Left colon (tissue), 2 donors: Measurements from ENCODE around the gene TESMIN. TPM values are rescaled to one million over a fixed set of nuclear protein-coding genes. Genes with fewer than 3 reads are reported as not detected.
A peak's percentile ranks its signal among the peaks of the same experiment; 100 is the strongest.

Source experiments
- ATAC-seq: fragments of 200-7000 bp; cut with Tn5 transposase; one replicate; pipeline ENCODE4 v1.9.1; 2020; ENCODE audit warnings: mild to moderate bottlenecking, moderate library complexity
- DNase-seq, 2 donors: peaks; one replicate each; pipeline ENCODE4 v3.0.0-alpha.2; 2020
- intact Hi-C, 2 donors: fragments of 100-400 bp; cut with DNase I in 1 of 2; cut with micrococcal nuclease in 1 of 2; formaldehyde crosslinking; loops; one replicate each; pipeline versions ENCODE4 v1.11.2 to v1.14.0; 2022; cut with DNase I, micrococcal nuclease
- long read RNA-seq: library from polyadenylated mRNA; unstranded; transcript quantifications from one replicate; pipeline ENCODE4 v2.0.0, GENCODE V29; 2021
- total RNA-seq, 2 donors: library from RNA; stranded (reverse); fragmentation: NEBNext Ultra II Directional; extraction: Animal tissue kit (Norgen Biotek cat#: 25700); gene quantifications; one replicate each; pipeline ENCODE4 v1.2.1, GENCODE V29; 2021
- donor health status: DM: no; HTN: no; CAD: no.
- donor health status: DM: yes; HTN: yes; CAD: no.

The TESMIN gene
- total RNA-seq: 10 to 100 TPM; 11.0 to 12.9 TPM
- long read RNA-seq, partial matches to known transcripts: 5 of 12 reads
- long read RNA-seq, other reads (novel, unspliced or antisense): 6 of 12 reads

GRCh38 chr11:68751331-68751856 is at the start of gene TESMIN:
TSS of gene TESMIN (minus strand) at chr11:68751520. CDS start at chr11:68750660, 860 bp downstream.
- intact Hi-C loops: no loop called here
- ATAC-seq: peak; percentile 97
- DNase-seq: peak; percentile 91 to 98

GRCh38 chr11:68798221-68798813 is 47.0 kb upstream of the TESMIN start:
- intact Hi-C loops: no loop called here
- DNase-seq: peak in 1 of 2 donors; percentile 53

GRCh38 chr11:68796801-68797200 is 45.5 kb upstream of the TESMIN start:
- DNase-seq (no peak), ATAC-seq (no peak)
- intact Hi-C loops: no loop called here

More at GRCh38 chr11:68798221-68798813, 47.0 kb upstream of the TESMIN start:
- ATAC-seq: peak; percentile 60

GRCh38 chr11:68792400-68792966 is 41.2 kb upstream of the TESMIN start:
- intact Hi-C loops: no loop called here
- ATAC-seq: no peak
- DNase-seq: no peak

- DNase-seq (no peak), ATAC-seq (no peak)
- intact Hi-C loops: no loop called here
Measured at GRCh38 chr11:68784653-68785052, 33.3 kb upstream of the TESMIN start.

- ATAC-seq: no peak
- DNase-seq: no peak
- intact Hi-C loops: no loop called here
Measured at GRCh38 chr11:68783216-68783821, 32.0 kb upstream of the TESMIN start.

GRCh38 chr11:68782711-68783110 is 31.4 kb upstream of the TESMIN start:
- DNase-seq (no peak), ATAC-seq (no peak)
- intact Hi-C loops: no loop called here

- intact Hi-C loops: no loop called here
- DNase-seq (peak in 1 of 2 donors; percentile 61), ATAC-seq (peak; percentile 93)
Measured at GRCh38 chr11:68780829-68781228, 29.5 kb upstream of the TESMIN start.

GRCh38 chr11:68778205-68778604 is 26.9 kb upstream of the TESMIN start:
- intact Hi-C loops: no loop called here
- ATAC-seq (no peak), DNase-seq (no peak)

GRCh38 chr11:68776442-68777235 is 25.3 kb upstream of the TESMIN start:
- intact Hi-C loops: no loop called here
- DNase-seq (no peak), ATAC-seq (no peak)

- intact Hi-C loops: no loop called here
- ATAC-seq: no peak
- DNase-seq: no peak
Measured at GRCh38 chr11:68775951-68776388, 24.6 kb upstream of the TESMIN start.

- ATAC-seq (no peak), DNase-seq (no peak)
- intact Hi-C loops: no loop called here
Measured at GRCh38 chr11:68774194-68774585, 22.9 kb upstream of the TESMIN start.

GRCh38 chr11:68773521-68774193 is 22.3 kb upstream of the TESMIN start:
- intact Hi-C loops: no loop called here
- DNase-seq (no peak), ATAC-seq (no peak)

- DNase-seq: no peak
- no peak for ATAC-seq
- intact Hi-C loops: no loop called here
Measured at GRCh38 chr11:68772936-68773335, 21.6 kb upstream of the TESMIN start.

GRCh38 chr11:68770781-68771180 is 19.5 kb upstream of the TESMIN start:
- ATAC-seq: no peak
- no peak for DNase-seq
- intact Hi-C loops: no loop called here

- ATAC-seq (no peak), DNase-seq (no peak)
- intact Hi-C loops: no loop called here
Measured at GRCh38 chr11:68767672-68768071, 16.4 kb upstream of the TESMIN start.

GRCh38 chr11:68766786-68767185 is 15.5 kb upstream of the TESMIN start:
- ATAC-seq: no peak
- no peak for DNase-seq
- intact Hi-C loops: no loop called here

GRCh38 chr11:68764746-68765145 is 13.4 kb upstream of the TESMIN start:
- intact Hi-C loops: no loop called here
- DNase-seq: no peak
- no peak for ATAC-seq
